GM21423 (cell line): Measurements from ENCODE around the gene FAM240A.
"Not testable (repeated sequence)": the region's sequence is repeated elsewhere in the genome, so short reads cannot be mapped to it uniquely, and the experiment has no call there.

ENCODE experiments used
- ATAC-seq: cut with Tn5 transposase; IDR thresholded peaks from one replicate; pipeline ENCODE4 v1.9.1; 2021; ENCODE audit warnings: mild to moderate bottlenecking, moderate library complexity; ENCODE audit not compliant: unreplicated experiment

The FAM240A gene

DNA sequence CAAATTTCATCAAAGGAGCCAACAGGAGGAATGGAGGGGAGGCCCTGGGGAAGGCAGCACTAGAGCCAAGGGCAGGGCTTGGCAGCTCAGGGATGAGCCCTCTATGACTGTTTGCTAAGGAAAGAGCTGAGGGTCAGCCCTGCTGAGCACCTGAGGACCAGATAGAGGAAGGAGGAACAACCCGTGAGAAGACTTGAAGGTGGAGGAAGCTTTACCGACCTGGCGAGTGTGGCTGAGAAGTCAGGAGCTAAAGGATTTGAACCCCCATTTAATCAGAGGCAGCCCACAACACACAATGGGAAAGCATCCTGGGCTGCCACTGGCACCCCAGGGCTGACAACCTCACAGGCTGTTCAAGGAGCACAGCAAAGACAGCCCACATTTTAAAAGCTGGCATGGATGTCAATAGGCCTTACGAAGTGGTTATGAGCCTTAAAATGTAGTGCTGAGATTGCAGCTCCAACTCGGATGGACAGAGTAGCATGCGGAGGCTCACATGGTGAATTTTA is 25.5 kb upstream of the FAM240A start:
- ATAC-seq, result no peak

DNA sequence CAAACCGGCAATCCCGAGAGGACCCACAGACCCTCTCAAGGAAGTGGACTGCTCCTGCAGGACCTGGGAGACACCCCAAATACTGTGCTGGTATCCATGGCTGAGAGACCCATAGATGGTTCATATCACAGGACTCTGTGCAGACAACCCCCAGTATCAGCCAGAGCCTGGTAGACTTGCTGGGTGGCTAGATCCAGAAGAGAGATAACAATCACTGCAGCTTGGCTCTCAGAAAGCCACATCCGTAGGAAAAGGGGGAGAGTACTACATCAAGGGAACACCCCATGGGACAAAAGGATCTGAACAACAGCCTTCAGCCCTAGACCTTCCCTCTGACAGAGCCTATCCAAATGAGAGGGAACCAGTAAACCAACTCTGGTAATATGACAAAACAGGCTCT is 25.1 kb upstream of the FAM240A start:
- ATAC-seq, result not testable (repeated sequence)

DNA sequence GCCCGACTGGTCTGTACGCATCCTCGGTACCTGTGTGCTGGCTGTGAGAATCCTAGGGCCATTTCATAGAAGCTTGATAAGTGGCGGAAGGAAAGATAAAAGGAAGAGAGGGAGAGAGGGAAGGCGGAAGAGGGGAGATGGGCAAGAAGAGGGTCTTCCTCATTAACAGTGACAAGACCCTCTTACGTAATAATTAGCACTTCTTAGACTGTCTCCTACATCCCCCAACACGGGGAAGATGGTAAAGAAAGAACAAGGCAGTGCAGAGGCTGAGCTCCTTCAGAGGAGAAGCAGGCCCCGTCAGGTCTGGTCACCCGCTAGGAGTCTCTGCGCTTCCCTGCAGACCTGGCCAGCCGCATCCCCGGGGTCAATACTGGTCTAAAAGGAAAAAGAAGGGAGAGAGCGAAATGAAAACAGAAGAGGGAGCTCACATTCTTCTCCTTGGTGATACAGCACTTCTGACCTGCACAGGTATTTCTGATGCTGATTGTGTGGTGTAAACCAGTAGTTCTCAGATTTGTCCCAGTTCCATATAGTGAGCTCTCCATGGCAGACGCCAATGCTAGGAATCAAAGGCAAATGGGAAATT is 19.0 kb upstream of the FAM240A start:
- ATAC-seq, result no peak

DNA sequence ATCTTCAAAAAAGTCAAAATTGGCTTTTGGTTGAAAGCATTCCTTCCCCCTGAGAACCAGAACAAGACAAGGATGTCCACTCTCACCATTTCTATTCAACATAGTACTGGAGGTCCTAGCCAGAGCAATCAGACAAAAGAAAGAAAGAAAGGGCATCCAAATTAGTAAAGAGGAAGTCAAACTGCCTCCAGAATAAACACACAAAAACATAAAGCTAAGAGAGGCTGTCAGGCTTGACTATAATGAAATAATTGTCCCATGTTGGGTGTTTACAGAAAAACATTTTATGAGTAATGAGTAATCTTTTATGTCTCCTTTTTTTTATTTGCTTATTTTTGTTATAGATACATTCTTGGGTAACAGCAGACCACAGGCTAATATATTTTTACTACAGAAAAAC is 18.3 kb upstream of the FAM240A start:
- ATAC-seq, result no peak

DNA sequence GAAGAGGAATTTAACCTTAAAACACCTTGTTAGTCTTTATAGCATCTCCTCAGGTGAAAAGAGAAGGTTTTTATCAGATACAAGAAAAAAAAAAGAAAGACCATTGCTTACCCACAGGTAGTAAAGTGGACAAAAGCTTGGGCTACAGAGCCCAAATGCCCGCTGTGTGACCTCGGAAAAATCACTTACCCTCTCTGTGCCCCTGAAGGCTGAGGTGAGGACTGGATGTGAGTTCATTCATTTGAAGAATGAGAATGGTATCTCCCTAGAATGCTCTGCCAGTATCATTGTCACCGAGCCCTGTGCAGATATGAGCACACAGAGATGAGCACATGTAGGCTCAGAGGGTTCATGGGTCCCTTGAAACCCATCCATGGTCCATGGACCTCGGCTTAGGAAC is 17.6 kb upstream of the FAM240A start:
- no peak for ATAC-seq

DNA sequence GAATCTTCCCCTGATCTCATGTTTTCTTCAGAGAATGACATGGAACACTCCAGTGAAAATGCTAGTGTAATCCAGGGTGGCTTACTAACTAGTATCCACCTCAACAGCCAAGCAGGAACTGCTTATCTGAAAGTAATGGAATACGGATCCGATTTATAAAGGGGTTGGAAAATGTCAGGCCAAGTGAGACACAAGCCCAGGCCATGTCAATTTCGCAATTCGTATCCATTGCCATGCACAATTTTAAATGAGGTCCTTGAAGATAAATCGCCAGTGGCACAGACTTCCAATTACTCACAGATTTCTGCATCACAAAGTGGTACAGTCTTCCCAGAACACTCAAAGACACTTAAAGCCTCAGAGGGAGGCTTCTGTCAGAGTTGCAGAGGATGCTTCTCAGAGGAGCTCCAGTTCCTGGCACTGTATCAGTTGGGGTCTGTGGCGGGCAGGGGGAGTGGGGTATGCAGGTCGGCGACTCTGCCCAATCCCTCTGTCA is 16.5 kb upstream of the FAM240A start:
- no peak for ATAC-seq

DNA sequence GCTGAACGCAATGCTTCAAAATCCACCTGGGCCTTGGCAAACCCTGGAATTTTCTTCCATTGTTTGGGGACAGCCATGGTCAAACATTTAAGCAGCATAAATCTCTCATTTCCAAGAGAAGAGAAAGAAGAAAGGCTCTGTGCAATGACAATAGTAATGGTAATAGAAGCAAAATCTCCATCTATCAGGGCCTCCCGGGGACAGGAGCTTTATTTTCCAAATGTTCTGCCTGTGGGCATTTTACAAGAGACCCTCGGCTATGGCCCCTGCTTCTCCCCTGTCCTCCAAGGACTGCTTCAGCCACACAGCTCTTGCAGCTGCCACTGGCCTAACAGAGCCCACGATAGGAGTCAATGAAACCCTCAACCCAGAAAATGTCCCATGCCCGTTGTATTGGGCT is 12.7 kb upstream of the FAM240A start:
- ATAC-seq, result no peak

DNA sequence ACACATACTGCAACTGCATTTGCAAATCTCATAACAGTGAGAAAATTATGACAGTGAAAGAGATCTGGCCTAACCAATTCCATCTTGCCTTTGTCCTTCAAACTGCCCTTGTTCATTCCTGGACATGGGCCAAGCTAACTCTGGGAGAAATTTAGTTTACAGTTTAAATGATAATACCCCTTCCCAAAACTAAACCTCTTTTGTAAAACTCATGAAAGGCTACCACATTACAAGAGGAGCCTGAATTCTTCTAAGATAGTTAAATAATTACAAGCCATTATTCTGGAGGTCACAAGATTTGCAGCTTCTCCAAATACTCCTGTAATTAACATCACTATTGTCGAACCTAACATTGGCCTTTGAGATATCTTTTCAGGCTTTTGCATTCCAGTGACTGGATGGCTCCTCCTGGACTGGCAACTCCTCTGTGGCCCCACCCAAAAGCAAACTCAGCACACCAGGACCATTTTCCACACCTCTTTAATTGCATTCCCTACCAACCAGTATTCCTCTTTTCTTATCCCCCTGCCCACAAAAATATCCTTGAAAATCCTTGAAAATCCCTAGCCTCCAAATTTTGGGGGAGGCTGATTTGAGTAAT is 8.8 kb upstream of the FAM240A start:
- no peak for ATAC-seq

DNA sequence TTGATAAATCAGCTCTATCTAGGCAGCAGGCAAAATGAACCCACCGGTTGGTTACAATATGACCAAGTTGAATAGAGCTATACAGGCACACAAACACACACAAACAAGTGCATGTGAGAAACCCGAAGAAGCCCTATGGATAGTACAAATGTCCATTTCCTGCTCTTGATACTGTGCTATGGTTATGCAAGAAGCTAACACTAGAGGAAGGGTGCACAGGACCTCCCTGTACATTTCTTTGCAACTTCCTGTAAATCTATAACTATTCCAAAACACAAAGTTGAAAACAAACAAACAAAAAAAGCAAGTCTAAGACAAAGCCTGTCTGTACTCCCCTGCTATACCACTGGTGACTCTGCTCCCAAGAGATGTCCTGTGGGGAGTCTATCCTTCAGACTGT is 8.2 kb upstream of the FAM240A start:
- ATAC-seq, result no peak

DNA sequence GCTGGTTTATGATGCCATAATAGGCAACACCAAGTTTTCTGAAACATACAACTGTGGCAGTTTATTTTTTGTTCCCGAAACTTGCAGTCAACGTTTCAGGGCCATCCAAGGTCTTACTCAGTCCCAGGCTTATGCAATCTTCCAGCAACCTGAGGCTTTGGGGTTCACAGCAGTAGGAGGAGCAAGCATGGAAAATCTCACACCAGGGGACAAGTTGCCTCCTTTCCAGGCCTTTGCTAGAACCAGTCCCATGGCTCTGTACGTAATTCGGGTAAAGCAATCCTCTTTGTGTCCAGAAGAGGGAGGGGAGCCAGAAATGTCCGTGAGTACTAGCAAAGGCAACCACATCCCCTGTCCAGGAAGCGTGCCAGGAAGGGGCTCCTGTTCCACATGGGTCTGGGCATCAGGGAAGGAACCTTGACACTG is 4.7 kb upstream of the FAM240A start:
- ATAC-seq, result no peak

DNA sequence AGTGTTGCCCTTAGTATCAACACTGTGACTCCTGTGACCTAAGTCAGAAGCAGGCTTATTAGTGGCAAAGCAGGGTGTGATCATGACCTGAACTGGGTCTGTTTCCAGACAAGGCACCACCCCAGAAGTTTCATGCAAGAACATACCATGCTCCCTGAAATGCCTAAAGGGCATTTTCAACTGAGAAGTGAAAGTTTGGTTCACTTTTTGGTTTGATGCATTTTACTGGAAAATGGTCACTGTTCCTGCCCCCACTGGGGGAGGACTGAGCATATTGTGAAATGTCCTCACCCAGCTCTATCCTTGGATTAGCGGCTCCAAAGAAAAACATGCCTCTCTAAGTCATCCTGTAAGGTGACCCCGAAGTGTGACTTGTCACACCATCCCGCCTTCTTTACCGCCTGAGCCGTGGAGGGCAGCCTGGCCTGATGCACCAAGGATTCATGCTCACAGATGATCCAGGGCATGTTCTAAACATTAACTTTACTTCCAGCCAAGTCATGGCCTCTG is 3.1 kb upstream of the FAM240A start:
- ATAC-seq, result no peak

DNA sequence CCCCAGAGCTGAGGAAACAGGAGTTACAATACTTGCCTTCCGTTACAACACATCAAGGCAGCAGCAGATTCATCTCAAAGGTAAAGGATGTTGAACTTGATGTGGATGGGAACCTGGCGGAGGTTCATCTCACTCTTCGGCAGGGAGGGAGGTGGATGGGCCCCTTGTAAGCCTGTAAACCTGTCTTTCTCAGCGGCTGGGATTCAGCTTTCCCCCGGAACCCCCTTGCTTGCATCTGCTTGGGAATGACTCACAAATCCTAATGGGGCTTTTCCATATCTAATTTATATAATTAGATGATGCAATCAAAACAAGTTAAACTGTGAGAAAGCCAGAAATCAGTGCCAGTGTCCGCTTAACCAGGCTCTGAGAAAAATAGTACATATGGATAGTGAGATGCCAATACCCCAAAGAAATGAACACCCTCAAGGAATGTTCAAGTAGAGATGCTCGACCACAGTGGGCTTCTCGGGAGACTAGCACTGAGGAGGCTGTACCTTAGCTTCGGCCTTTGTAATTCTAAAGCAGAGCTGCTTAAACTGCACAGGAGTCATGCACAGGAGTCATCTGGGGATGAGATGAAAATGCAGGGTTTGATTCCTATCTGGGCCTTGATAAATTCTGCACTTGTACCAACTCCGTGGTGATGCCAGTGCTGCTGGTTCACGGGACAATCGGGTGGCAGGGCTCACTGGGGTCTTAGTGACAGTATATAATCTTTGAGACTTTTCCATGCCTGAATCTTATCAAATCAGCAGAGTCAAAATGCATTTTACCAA is 2.2 kb upstream of the FAM240A start:
- no peak for ATAC-seq

DNA sequence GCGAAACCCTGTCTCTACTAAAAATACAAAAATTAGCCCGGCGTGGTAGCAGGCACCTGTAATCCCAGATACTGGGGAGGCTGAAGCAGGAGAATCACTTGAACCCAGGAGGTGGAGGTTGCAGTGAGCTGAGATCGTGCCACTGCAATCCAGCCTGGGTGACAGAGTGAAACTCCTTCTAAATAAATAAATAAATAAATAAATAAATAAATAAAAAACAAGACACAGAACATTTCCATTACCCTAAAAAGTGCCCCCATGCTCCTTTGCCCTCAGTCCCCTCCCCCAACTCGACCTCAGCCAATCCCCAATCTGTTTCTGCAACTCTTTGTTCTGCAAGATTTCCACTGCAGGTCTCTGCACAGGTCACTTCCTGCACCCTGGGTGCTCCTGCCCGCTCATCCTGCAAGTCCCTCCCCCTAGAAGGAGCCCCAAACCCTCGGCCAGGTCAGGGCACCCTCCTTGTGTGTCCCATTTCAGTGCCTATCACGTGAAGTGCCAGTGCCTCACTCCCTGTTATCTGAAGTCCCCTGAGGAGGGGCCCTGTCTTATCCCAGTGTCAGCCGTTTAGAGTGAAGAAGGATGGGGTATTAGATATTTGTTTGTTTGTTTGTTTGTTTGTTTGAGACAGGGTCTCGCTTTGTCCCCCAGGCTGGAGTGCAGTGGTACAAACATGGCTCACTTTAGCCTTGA is 1.1 kb downstream of the FAM240A start:
- no peak for ATAC-seq

DNA sequence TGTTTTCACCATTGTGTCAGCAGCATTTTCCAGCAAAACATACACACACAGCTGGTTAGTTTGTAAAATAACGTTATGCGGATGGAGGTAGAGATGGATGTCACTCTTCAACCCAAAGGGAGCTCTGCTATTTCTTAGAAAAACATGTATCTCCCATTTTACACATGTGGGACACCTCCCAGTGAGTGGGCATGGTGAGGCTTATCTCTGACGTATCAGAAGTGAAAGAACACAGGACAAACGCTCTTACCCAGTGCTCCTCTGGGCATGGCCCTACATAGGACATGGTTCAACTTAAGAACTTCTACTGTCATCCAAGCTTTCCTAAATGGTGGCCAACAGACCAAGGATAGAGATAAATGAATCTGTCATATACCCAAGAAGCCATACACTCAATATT is 2.1 kb downstream of the FAM240A start:
- ATAC-seq, result no peak

DNA sequence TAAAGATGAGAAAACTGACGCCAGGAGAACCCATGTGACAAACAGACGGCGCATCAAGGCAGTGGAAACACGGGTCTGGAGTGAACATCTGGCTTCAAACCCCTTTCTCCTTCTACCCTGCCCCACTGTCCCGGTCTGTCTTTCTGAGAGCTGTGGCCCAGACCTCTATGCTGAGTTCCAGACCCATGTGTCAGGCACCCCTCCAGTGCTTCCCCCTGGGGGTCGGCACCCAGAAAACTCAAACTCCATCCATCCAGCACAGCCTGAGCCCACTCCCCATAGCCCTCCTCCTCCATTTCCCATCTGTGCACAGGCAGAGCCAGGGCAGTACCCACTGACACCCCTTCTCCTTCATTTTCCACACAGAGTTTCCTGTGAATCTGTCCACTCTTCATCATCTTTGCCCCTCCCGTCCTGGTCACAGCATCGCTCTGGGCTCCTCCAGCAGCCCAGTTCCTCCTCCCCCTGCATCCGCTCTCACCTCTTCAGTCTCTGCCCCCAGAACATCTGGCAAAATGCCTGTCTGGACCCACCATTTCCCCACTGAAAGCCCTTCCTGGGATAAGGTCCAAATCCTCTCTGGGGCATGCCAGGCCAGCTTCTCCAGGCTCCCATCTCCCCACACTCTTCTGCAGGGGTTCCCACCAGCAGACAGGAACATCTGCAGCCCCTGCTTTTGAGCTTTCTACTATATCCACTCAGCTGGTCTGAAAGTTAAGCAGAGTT is 2.9 kb downstream of the FAM240A start:
- no peak for ATAC-seq

DNA sequence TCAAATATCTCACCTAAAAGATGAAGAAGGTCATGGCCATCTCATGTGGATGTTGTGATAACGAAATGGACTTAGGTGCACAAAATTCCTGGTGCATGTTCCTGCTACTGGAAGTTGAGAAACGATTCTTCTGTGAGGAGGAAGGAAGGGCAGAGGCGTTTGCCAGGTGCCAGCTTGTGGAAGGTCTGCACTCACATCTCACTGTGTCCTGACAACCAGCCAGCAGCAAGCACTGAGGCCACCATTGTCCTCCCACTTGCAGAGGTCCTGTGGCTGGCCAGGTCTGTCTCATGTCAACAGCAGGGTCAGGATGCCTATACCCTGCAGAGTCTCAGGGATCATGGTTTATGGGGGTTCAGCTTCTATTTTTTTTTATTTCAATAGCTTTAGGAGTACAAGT is 3.7 kb downstream of the FAM240A start:
- no peak for ATAC-seq

DNA sequence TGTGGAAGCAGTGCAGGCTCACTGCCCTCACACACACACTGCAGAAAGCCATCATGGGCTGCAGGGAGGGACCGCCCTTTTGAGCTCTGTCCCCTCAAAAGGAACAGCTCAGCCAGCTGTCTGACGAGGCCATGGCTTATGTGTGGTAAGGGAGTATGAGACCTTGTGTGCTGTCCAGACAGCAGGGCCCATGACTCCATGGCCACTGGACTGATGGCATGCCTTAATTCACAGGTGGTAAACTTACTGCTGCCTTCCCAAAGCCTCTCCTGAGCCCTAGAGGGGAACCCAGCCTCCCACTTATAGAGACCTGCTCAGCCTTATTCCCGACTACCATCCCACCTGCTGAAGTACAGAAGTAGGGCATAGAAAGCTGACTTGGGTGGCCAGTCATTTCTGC is 5.6 kb downstream of the FAM240A start:
- ATAC-seq, result no peak

DNA sequence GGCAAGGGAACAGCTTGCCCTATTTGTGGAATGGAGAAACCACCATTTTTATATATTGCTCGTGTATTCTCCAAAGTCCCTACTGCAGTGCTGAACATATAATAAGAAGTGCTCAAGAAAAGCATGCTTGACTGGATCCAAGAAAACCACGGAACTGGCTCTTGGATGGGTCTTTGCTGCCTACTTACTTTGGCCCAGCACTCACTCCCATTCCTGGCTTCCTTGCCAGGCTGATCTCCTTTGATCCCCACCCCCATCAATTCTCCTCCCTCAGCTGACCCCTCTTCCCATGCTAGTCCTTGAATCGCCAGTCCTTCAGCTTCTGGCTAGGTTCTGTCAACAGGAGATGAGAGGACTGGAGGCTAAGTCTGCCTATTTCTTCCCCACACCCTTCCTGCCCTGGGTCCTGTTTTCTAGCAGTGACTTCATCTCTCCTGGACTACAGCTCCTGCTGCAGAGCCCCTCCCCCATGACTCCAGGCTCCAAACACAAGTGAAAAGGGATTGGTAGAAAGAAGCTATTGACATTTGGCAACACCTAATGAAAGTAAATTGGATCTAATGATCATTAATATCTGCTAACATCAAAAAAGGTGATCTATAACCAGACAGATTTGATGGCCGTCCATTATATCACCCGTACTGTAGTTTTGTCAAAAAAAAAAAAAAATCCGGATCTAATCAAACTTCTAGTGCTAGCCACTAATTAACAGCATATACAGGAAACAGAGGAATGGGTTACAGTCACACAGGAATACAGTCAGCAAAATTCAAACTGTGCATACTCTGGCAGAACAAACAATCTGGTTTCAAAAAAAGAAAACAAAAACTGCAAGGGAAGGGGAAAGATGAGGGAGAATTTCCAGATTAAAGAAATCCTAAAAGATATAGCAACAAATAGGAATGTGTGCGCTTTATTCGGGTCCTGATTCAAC is 7.8 kb downstream of the FAM240A start:
- no peak for ATAC-seq

DNA sequence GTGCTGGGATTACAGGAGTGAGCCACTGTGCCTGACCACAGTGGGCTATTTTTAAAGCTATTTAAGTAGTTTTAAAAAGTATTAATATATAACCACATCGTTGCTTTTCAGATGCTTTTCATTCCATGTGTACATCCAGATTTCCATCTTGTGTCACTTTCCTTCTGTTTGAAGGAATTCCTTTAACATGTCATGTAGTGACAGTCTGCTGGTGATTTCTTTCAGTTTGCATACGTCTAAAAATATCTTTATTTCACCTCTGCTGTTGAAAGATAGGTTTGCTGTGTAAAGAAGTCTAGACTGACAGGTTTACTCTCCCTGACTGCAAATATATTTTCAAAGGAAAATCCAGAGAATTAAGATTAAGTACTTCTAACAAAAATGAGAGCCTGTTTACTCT is 12.2 kb downstream of the FAM240A start:
- no peak for ATAC-seq
